Measurements from ENCODE around the gene JUND.

- no peak for TF ChIP-seq CTCF (optimal IDR thresholded peaks at IDR 0.05 in 1 of 3, IDR thresholded peaks at IDR 0.05 in 1 of 3, conservative IDR thresholded peaks at IDR 0.05 in 1 of 3; ENCODE audit: extremely low read depth in 1 of 3, insufficient read depth in 2 of 3, low read length in 3 of 3)
- TF ChIP-seq EZH2 (IDR thresholded peaks at IDR 0.05; ENCODE audit: low read length) = no peak
These were observed 48.1 kb downstream of the JUND start for GRCh38 chr19:18233224-18233825.
